Left ventricle myocardium inferior (tissue), 1 donor: ENCODE results near the gene METRN. TPM values are rescaled to one million over a fixed set of nuclear protein-coding genes. Genes with fewer than 3 reads are reported as not detected.
"Not testable (repeated sequence)": the region's sequence is repeated elsewhere in the genome, so short reads cannot be mapped to it uniquely, and the experiment has no call there.

Source experiments
- DNase-seq: peaks from one replicate; pipeline ENCODE4 v3.0.0-alpha.2; 2020
- H3K27ac ChIP-seq: fragments of 200-600 bp; replicated peaks from 2 replicates; pipeline ENCODE4 v1.8.0; 2021
- H3K27me3 ChIP-seq: fragments of 200-600 bp; 2 replicates; pipeline ENCODE4 v1.8.0; 2021; ENCODE audit warnings: low read depth
- H3K36me3 ChIP-seq: fragments of 200-600 bp; 2 replicates; pipeline ENCODE4 v1.8.0; 2021
- H3K4me1 ChIP-seq: fragments of 200-600 bp; 2 replicates; pipeline ENCODE4 v1.8.0; 2021
- H3K4me3 ChIP-seq: fragments of 200-600 bp; 2 replicates; pipeline ENCODE4 v1.8.0; 2021; ENCODE audit warnings: mild to moderate bottlenecking, moderate library complexity
- H3K9me3 ChIP-seq: fragments of 200-600 bp; replicated peaks from 2 replicates; pipeline ENCODE4 v1.8.0; 2021
- intact Hi-C: fragments of 100-400 bp; cut with micrococcal nuclease; formaldehyde crosslinking; loops from one replicate; pipeline ENCODE4 v1.11.0; 2022
- total RNA-seq: library from RNA; stranded (reverse); fragmentation: NEBNext Ultra II Directional; extraction: Animal tissue kit (Norgen Biotek cat#: 25700); gene quantifications from one replicate; pipeline ENCODE4 v1.2.1, GENCODE V29; 2021
- TF ChIP-seq, protein P1 (sequence below): fragments of 200-600 bp; IDR thresholded peaks from 2 replicates; pipeline ENCODE4 v1.8.0; 2021; ENCODE audit warnings: antibody characterized with exemption, mild to moderate bottlenecking, borderline replicate concordance
- donor health status: DM: no; HTN: yes; CAD: no; lungs with severe emphysema.

Gene METRN
- total RNA-seq, 1 donor from 2014 or later: 62.5 TPM

DNA sequence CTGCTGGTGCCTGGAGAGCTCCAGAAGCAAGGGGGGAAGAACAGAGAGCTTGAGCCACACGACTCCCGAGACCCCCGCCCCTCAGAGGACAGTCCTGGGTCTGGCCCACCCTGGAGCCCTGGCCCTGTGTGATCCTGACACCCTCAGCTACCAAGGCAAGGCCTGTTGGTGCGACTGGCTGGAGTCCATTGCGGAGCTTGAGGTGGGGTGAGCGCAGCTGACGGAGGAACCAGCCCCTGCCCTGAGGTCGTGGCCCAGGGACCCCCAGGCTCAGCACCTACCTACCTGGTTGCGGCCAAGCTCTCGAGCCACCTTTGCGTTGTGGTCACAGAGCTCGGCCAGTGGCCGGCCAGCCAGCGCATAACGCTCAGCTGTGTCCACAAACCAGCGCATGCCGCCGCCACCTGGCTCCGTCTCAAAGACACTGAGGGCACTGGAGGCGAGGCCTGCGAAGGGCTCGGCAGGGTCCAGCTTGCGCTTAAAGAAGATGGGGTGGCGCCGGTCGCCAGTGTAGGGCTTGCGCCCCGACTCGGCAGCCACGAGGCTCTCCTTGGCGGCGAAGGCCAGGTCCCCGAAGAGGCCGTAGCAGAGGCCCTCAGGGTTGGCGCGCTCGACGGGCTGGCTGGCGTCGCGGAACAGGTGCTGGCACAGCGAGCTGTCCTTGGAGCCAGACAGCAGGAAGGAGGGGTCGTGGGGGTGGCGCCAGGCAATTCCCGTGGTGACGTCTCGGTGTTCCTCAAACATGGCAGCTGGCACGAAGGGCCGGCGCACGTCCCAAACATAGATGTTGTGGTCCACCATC is 28.3 kb upstream of the METRN start:
- no peak for DNase-seq
- Histone ChIP-seq H3K27me3 (peaks cover 7% of the 10 kb centered on the region), H3K4me3 (no peak overlapping the region), H3K4me1 (peaks cover 68% of the 10 kb centered on the region), H3K27ac (no peak overlapping the region), H3K9me3 (no peaks in the 10 kb centered on the region), H3K36me3 (peaks cover 30% of the 10 kb centered on the region)
- TF ChIP-seq, protein P1, sequence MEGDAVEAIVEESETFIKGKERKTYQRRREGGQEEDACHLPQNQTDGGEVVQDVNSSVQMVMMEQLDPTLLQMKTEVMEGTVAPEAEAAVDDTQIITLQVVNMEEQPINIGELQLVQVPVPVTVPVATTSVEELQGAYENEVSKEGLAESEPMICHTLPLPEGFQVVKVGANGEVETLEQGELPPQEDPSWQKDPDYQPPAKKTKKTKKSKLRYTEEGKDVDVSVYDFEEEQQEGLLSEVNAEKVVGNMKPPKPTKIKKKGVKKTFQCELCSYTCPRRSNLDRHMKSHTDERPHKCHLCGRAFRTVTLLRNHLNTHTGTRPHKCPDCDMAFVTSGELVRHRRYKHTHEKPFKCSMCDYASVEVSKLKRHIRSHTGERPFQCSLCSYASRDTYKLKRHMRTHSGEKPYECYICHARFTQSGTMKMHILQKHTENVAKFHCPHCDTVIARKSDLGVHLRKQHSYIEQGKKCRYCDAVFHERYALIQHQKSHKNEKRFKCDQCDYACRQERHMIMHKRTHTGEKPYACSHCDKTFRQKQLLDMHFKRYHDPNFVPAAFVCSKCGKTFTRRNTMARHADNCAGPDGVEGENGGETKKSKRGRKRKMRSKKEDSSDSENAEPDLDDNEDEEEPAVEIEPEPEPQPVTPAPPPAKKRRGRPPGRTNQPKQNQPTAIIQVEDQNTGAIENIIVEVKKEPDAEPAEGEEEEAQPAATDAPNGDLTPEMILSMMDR: no peak
- intact Hi-C loops: no loop called here

DNA sequence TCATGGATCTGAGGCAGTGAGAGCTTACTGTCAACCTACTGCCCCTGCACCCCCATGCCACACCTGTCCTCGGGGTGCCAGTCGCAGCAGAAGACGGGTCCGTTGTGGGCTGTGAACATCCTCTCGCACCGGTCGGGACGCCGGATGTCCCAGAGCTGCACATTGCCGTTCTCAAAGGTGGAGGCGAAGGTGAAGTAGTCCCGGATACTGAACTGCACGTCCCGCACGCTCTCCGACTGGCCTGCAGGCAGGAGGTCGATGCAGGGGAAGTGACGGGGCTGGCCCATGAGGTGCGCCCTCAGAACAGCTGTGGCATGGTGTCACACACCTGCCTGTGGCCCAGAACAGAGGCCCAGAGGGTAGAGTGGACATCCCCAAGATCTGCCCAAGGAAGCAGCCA is 27.4 kb upstream of the METRN start:
- TF ChIP-seq, protein P1: no peak
- intact Hi-C loops: no loop called here
- DNase-seq: no peak
- peaks cover 60% of the 10 kb centered on the region for H3K4me1 ChIP-seq
- H3K27me3 ChIP-seq: peaks cover 15% of the 10 kb centered on the region
- H3K27ac ChIP-seq: no peak overlapping the region
- H3K4me3 ChIP-seq: no peak overlapping the region
- no peaks in the 10 kb centered on the region for H3K9me3 ChIP-seq
- H3K36me3 ChIP-seq: peaks cover 22% of the 10 kb centered on the region

DNA sequence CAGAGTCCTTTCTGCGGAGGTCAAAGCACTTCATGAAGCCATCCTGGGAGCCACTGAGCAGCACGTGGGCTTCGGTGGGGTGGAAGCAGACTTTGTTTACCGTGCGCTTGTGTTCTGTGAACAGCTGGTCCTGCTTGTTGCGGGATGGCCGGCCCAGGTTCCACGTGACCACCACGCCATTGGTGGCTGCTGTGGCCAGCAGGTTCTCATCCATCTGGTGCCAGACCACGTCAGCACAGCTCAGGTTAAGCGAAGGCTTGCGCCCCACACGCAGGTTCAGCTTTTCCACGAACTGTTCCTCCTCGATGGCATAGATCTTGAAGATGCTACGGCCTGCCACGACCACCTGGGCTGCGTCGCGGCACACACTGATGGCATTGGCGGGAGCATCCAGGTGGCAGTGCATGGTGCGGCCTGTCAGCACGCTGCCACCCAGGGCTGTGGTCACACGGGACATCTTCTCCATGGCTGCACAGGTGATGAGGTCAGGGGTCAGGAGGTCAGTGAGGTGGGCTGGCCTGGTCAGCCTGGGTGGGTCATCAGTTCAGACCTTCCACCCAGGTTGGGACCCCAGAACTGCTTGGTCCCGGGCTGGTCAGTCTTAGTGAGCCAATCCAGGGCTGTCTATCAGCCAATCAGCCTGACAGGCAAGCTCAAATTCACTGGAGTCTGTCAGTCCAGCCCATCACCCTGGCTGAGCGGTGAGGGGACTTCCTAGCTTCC is 25.6 kb upstream of the METRN start:
- Histone ChIP-seq H3K27ac (peak overlapping the region; percentile 91), H3K4me3 (peak overlapping the region; percentile 95), H3K36me3 (peaks cover 14% of the 10 kb centered on the region), H3K27me3 (peaks cover 34% of the 10 kb centered on the region), H3K4me1 (peaks cover 52% of the 10 kb centered on the region), H3K9me3 (no peaks in the 10 kb centered on the region)
- no peak for DNase-seq
- intact Hi-C loops: no loop called here
- TF ChIP-seq, protein P1: no peak

DNA sequence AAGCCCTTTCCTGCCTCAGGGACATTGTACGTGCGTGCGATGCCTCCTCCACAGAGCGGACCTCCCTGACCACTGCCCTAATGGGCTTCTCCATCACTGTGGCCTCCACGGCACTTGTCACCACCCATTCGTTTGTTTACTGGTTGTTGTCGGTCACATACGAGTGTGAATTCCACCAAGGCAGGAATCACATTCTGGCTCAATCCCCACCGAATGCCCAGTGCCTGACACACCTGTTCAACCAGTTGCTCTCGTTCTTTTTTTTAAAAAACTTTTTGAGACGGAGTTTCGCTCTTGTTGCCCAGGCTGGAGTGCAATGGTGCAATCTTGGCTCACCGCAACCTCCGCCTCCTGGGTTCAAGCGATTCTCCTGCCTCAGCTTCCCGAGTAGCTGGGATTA is 23.7 kb upstream of the METRN start:
- intact Hi-C loops, H3K9me3 ChIP-seq, H3K27ac ChIP-seq, DNase-seq, H3K4me3 ChIP-seq: not testable (repeated sequence)
- Histone ChIP-seq H3K27me3 (peaks cover 53% of the 10 kb centered on the region), H3K4me1 (peaks cover 50% of the 10 kb centered on the region), H3K36me3 (peaks cover 14% of the 10 kb centered on the region)

DNA sequence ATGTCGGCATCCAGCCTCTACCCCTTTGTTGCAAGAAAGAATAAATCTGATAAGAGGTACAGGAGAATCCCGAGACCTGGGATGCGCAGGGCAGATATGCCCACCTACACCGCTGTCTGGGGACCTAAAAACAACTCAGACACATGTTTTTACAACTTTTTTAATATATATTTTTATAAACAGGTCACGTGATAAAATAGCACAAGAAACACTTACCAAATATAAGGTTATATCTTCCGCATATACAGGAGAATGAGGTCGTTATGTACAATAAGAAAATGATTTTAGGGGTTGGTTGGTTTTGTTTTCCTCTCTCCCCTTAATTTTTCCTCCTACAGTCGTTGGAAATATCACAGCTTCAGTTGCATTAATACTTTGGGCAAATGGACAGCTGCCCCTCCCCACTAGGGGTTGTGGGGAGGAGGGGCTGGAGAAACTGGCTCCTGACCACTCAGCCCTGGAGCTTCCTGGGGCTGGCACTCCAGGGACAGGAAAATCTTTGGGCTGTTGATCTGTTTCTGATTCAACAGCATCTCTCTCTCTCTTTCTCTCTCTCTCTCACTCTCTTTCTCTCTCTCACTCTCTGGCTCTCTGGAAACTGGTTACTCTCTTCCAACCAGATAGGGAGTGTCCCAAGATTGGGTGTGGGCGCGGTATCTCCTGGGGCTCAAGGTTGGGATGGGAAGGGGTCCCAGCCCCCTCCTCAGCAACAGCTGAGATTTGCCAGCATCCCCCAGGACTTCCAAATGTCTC is 22.4 kb upstream of the METRN start:
- Histone ChIP-seq H3K4me1 (peaks cover 49% of the 10 kb centered on the region), H3K27me3 (peaks cover 65% of the 10 kb centered on the region)
- intact Hi-C loops: no loop called here

More for the DNA sequence above, 22.4 kb upstream of the METRN start:
- TF ChIP-seq, protein P1: no peak
- peaks cover 3% of the 10 kb centered on the region for H3K36me3 ChIP-seq
- H3K27ac ChIP-seq: no peak overlapping the region
- DNase-seq: no peak
- no peaks in the 10 kb centered on the region for H3K9me3 ChIP-seq
- no peak overlapping the region for H3K4me3 ChIP-seq
